SK-N-SH (cell line): ENCODE data around the gene GAB2. TPM values are rescaled to one million over a fixed set of nuclear protein-coding genes. Genes with fewer than 3 reads are reported as not detected.
"Not testable (repeated sequence)": the region's sequence is repeated elsewhere in the genome, so short reads cannot be mapped to it uniquely, and the experiment has no call there.

Experiments
- CTCF ChIA-PET: fragments of 300-600, 350-600 bp; formaldehyde crosslinking; extraction: SDS; loops from one replicate; lab custom pipeline; 2021; lab: Yijun Ruan, JAX
- POLR2A ChIA-PET: fragments of 350-600 bp; sonication (Branson Sonifier 250); formaldehyde crosslinking; extraction: SDS; loops from one replicate; lab custom pipeline; 2020; ENCODE audit warnings: antibody characterized with exemption, inconsistent platforms; lab: Yijun Ruan, JAX
- DNase-seq: peaks from one replicate; pipeline ENCODE4 v3.0.0; 2012
- H2AFZ ChIP-seq: fragments of 200-600 bp; sonication (generic); 2 replicates; pipeline ENCODE4 v1.8.1; 2016; ENCODE audit warnings: antibody characterized with exemption, mild to moderate bottlenecking, low read depth
- H3F3A ChIP-seq: fragments of 200-600 bp; sonication (generic); replicated peaks from 2 replicates; pipeline ENCODE3; 2016; ENCODE audit warnings: antibody characterized with exemption, mild to moderate bottlenecking; ENCODE audit not compliant: insufficient read depth
- H3K27ac ChIP-seq, 2 experiments: fragments of 200-500 bp in 1 of 2; fragments of 200-600 bp in 1 of 2; sonication (Bioruptor generic) in 1 of 2; sonication (generic), shearing (Covaris generic) in 1 of 2; 2 replicates each; pipeline versions ENCODE4 v1.5.1 to v1.6.1; 2014 to 2016; ENCODE audit warnings: low read depth in 2 of 2, inconsistent platforms in 1 of 2, low read length in 1 of 2, mild to moderate bottlenecking in 1 of 2, mixed read lengths in 1 of 2
- H3K27me3 ChIP-seq: fragments of 200-600 bp; sonication (generic), shearing (Covaris generic); 2 replicates; pipeline ENCODE4 v1.6.1; 2016; ENCODE audit warnings: mixed run types; ENCODE audit not compliant: insufficient read depth
- H3K36me3 ChIP-seq, 2 experiments: fragments of 200-500 bp in 1 of 2; fragments of 200-600 bp in 1 of 2; sonication (Bioruptor generic) in 1 of 2; sonication (generic) in 1 of 2; replicated peaks in 1 of 2; 2 replicates each; pipeline versions ENCODE3 to v1.5.1; 2014 to 2016; ENCODE audit warnings: low read length in 1 of 2, mild to moderate bottlenecking in 1 of 2; ENCODE audit not compliant: insufficient read depth in 2 of 2, control insufficient read depth in 1 of 2
- H3K4me1 ChIP-seq, 2 experiments: fragments of 200-500 bp in 1 of 2; fragments of 200-600 bp in 1 of 2; sonication (Bioruptor generic) in 1 of 2; sonication (generic), shearing (Covaris generic) in 1 of 2; 2 replicates each; pipeline versions ENCODE4 v1.5.1 to v1.6.1; 2014 to 2016; ENCODE audit warnings: low read depth in 1 of 2, low read length in 1 of 2, mixed run types in 1 of 2; ENCODE audit not compliant: insufficient read depth in 2 of 2, control insufficient read depth in 1 of 2
- H3K4me2 ChIP-seq: fragments of 200-600 bp; sonication (generic), shearing (Covaris generic); 2 replicates; pipeline ENCODE4 v1.6.1; 2017; ENCODE audit warnings: mixed run types
- H3K4me3 ChIP-seq, 2 experiments: fragments of 200-500 bp in 1 of 2; fragments of 200-600 bp in 1 of 2; sonication (Bioruptor generic) in 1 of 2; sonication (generic), shearing (Covaris generic) in 1 of 2; 2 replicates each; pipeline versions ENCODE4 v1.5.1 to v1.8.1; 2014 to 2016; ENCODE audit warnings: low read depth in 2 of 2, inconsistent platforms in 1 of 2, low read length in 1 of 2, mild to moderate bottlenecking in 1 of 2, mixed read lengths in 1 of 2, moderate library complexity in 1 of 2
- H3K79me2 ChIP-seq: fragments of 200-600 bp; sonication (generic); 2 replicates; pipeline ENCODE4 v1.8.1; 2017; ENCODE audit warnings: mild to moderate bottlenecking; ENCODE audit not compliant: insufficient read depth
- H3K9ac ChIP-seq: fragments of 200-600 bp; sonication (generic); 2 replicates; pipeline ENCODE4 v1.6.1; 2017; ENCODE audit warnings: mixed run types
- H3K9me2 ChIP-seq: fragments of 200-600 bp; sonication (generic); 2 replicates; pipeline ENCODE4 v1.6.1; 2017; ENCODE audit warnings: mixed run types
- H3K9me3 ChIP-seq: fragments of 200-600 bp; sonication (generic); 2 replicates; pipeline ENCODE4 v1.6.1; 2017; ENCODE audit warnings: mixed run types, mild to moderate bottlenecking, moderate library complexity
- H4K20me1 ChIP-seq: fragments of 200-600 bp; sonication (generic); 2 replicates; pipeline ENCODE4 v1.6.1; 2017; ENCODE audit warnings: mild to moderate bottlenecking, mixed run types; ENCODE audit not compliant: insufficient read depth
- ZBTB33 ChIP-seq: IDR thresholded peaks from 2 replicates; pipeline ENCODE4 v1.4.0; 2012; ENCODE audit warnings: low read depth, borderline replicate concordance
- WGBS: methylation state at CpG from one replicate; pipeline ENCODE4 v1.1.6; 2017; ENCODE audit warnings: low lambda C conversion rate; 5-methylcytosine and 5-hydroxymethylcytosine counted together
- polyA plus RNA-seq, 3 experiments: library from polyadenylated mRNA; depleted of rRNA; stranded (reverse); fragments of >200 nt; gene quantifications; 2 replicates each; pipeline ENCODE4 v1.2.3, GENCODE V29; 2012

The GAB2 gene
- polyA plus RNA-seq, 1 of the 3 experiments (the other 2 are of a cell fraction), result 5.6 TPM

DNA sequence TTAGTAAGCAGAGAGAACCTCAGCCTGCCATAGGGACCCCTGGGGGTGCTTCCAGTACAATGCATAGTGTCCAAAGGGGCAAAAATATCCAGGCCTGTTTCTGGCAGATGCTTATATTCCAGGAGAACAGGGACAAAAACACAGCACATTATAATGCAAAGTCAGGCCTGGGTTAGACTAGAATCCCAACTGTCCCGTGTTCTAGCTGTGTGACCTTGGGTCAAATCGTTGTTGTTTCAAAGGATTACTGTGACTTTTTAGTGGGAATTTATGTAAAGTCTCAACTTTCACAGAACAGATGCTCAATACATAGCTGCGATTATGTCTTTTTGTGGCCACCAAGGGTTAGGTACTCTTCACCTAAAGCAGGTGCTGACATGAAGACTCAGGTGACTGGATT is 142.9 kb downstream of the GAB2 start:
- H3K27ac ChIP-seq, result no peak overlapping the region
- no peak overlapping the region for H2AFZ ChIP-seq
- CTCF ChIA-PET, result interaction anchor here (1.2 kb wide), 1 partner anchor 144 kb away, joined by 3 read pairs; no protein-coding TSS in a partner anchor
- no peak for TF ChIP-seq ZBTB33
- TF ChIP-seq, all 33 proteins: peak for 0
- peaks cover 0 to 3% of the 10 kb centered on the region in 2 experiments; a peak in 2 of 4 replicates for H3K4me1 ChIP-seq
- POLR2A ChIA-PET, result no interaction called here
- no peak overlapping the region for H3K4me2 ChIP-seq
- no peaks in the 10 kb centered on the region for H3K9me2 ChIP-seq
- H3F3A ChIP-seq, result no peaks in the 10 kb centered on the region
- no peaks in the 10 kb centered on the region for H3K79me2 ChIP-seq
- no peaks in the 10 kb centered on the region for H3K9me3 ChIP-seq
- H3K27me3 ChIP-seq, result no peaks in the 10 kb centered on the region
- peaks cover 3 to 5% of the 10 kb centered on the region in 2 experiments for H3K36me3 ChIP-seq
- DNase-seq, result no peak
- H3K9ac ChIP-seq, result no peak overlapping the region
- 96% methylated on average over 3 of the region's 3 CpGs for WGBS
- H4K20me1 ChIP-seq, result no peaks in the 10 kb centered on the region
- H3K4me3 ChIP-seq, result no peak overlapping the region

- H3K36me3 ChIP-seq, H3K27me3 ChIP-seq, POLR2A ChIA-PET, H3K9ac ChIP-seq, H4K20me1 ChIP-seq, H3K9me3 ChIP-seq, H2AFZ ChIP-seq, H3K27ac ChIP-seq, H3F3A ChIP-seq, H3K9me2 ChIP-seq, DNase-seq, H3K4me2 ChIP-seq, H3K79me2 ChIP-seq, H3K4me1 ChIP-seq, H3K4me3 ChIP-seq: not testable (repeated sequence)
- 83% methylated on average over 6 of the region's 6 CpGs for WGBS
- CTCF ChIA-PET, result interaction anchor here (1.2 kb wide), 1 partner anchor 27 kb away, joined by 3 read pairs; no protein-coding TSS in a partner anchor
Measured at GRCh38 chr11:78272625-78273269, 144.9 kb downstream of the GAB2 start.

DNA sequence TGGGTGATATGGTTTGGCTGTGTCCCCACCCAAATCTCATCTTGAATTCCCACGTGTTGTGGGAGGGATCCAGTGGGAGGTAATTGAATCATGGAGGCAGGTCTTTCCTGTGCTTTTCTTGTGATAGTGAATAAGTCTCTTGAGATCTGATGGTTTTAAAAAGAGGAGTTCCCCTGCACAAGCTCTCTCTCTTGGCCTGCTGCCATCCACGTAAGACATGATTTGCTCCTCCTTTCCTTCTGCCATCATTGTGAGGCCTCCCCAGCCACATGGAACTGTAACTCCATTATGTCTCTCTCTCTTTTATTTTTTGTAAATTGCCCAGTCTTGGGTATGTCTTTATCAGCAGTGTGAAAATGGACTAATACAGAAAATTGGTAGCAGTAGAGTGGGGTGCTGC is 145.8 kb downstream of the GAB2 start:
- H3K4me1 ChIP-seq, H3K4me2 ChIP-seq, H3K9ac ChIP-seq, H2AFZ ChIP-seq, H3K27ac ChIP-seq, H3F3A ChIP-seq, DNase-seq, H3K27me3 ChIP-seq, POLR2A ChIA-PET, H3K79me2 ChIP-seq, H3K36me3 ChIP-seq, H4K20me1 ChIP-seq, H3K9me2 ChIP-seq, H3K4me3 ChIP-seq, H3K9me3 ChIP-seq: not testable (repeated sequence)
- 78% methylated on average over 2 of the region's 2 CpGs for WGBS
- CTCF ChIA-PET, result interaction anchor here (1.1 to 1.9 kb wide), 2 partner anchors 144 to 293 kb away, joined by 3 to 4 read pairs; no protein-coding TSS in a partner anchor
